ENCODE measurements around the gene WDR73. TPM values are rescaled to one million over a fixed set of nuclear protein-coding genes. Genes with fewer than 3 reads are reported as not detected.
A peak's percentile ranks its signal among the peaks of the same experiment; 100 is the strongest.

The WDR73 gene
- total and polyA plus RNA-seq, 9 of the 15 experiments (the other 6 are each of a cell fraction or from before 2014, with no cell fraction given), result 9.2 to 25.4 (median 21.7) TPM

- TF ChIP-seq ARID4B (CRISPR knock-in tag; IDR thresholded peaks at IDR 0.05) (no peak; the same call in none of the 2 replicates), MYC (IDR thresholded peaks at IDR 0.05; ENCODE audit: low read depth, low read length) (peak; percentile 40; the same call in 1 of the 2 replicates), MYC (CRISPR knock-in tag; IDR thresholded peaks at IDR 0.05; ENCODE audit: borderline replicate concordance, low read depth) (no peak), ZNF766 (CRISPR knock-in tag; conservative IDR thresholded peaks at IDR 0.05) (0 out of 2 replicates have a peak, but pooled peaks have one; percentile 31), YY1 (IDR thresholded peaks at IDR 0.05; ENCODE audit: borderline replicate concordance in 1 of 3, control insufficient read depth in 1 of 3, extremely low read depth in 1 of 3, insufficient read depth in 3 of 3, insufficient read length in 1 of 3, insufficient replicate concordance in 2 of 3, low read depth in 1 of 3, low read length in 2 of 3) (peak; percentile 26 to 86 (median 82)), NFRKB (IDR thresholded peaks at IDR 0.05; ENCODE audit: low read depth) (no peak), NONO (IDR thresholded peaks at IDR 0.05; ENCODE audit: low read depth in 2 of 2, low read length in 1 of 2) (no peak), ETS1 (conservative IDR thresholded peaks at IDR 0.05; ENCODE audit: control insufficient read depth, low read depth, low read length) (peak; percentile 50; the same call in 1 of the 2 replicates), POLR2G (IDR thresholded peaks at IDR 0.05; ENCODE audit: low read depth, low read length) (peak; percentile 79), GABPB1 (CRISPR knock-in tag; IDR thresholded peaks at IDR 0.05) (0 out of 2 replicates have a peak, but pooled peaks have one; percentile 16)
- TF ChIP-seq, protein P1, sequence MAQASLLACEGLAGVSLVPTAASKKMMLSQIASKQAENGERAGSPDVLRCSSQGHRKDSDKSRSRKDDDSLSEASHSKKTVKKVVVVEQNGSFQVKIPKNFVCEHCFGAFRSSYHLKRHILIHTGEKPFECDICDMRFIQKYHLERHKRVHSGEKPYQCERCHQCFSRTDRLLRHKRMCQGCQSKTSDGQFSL (CRISPR knock-in tag; IDR thresholded peaks at IDR 0.05), result no peak
- TF ChIP-seq, protein P1 (tag; IDR thresholded peaks at IDR 0.05), result no peak
- TF ChIP-seq, protein P2, sequence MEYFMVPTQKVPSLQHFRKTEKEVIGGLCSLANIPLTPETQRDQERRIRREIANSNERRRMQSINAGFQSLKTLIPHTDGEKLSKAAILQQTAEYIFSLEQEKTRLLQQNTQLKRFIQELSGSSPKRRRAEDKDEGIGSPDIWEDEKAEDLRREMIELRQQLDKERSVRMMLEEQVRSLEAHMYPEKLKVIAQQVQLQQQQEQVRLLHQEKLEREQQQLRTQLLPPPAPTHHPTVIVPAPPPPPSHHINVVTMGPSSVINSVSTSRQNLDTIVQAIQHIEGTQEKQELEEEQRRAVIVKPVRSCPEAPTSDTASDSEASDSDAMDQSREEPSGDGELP (CRISPR knock-in tag; IDR thresholded peaks at IDR 0.05; ENCODE audit: borderline replicate concordance), result peak; percentile 93
Observed at GRCh38 chr15:84600687-84601554, 53.2 kb downstream of the WDR73 start, which contains the start of gene ZSCAN2 (continued).
